Liver (tissue), 9 donors: Measurements from ENCODE around the gene PRR9. TPM values are rescaled to one million over a fixed set of nuclear protein-coding genes. Genes with fewer than 3 reads are reported as not detected.

ENCODE experiments used
- DNase-seq: peaks from one replicate; pipeline ENCODE4 v3.0.0-alpha.2; 2017; ENCODE audit warnings: low spot score
- H3K27ac ChIP-seq, 2 donors: one replicate each; pipeline ENCODE4 v1.7.0; 2013; ENCODE audit warnings: inconsistent platforms in 2 of 2, low read length in 2 of 2, control low read depth in 1 of 2, low read depth in 1 of 2, mild to moderate bottlenecking in 1 of 2
- H3K27me3 ChIP-seq, 4 donors: one replicate each; pipeline versions ENCODE4 v1.6.1 to v1.7.0; 2013; ENCODE audit warnings: low read length in 3 of 4, inconsistent platforms in 1 of 4, mild to moderate bottlenecking in 1 of 4, moderate library complexity in 1 of 4; ENCODE audit not compliant: control insufficient read depth in 4 of 4, insufficient read depth in 4 of 4
- H3K36me3 ChIP-seq, 4 donors: one replicate each; pipeline versions ENCODE4 v1.6.1 to v1.7.0; 2013; ENCODE audit warnings: low read length in 3 of 4, mild to moderate bottlenecking in 3 of 4, low read depth in 1 of 4, moderate library complexity in 1 of 4; ENCODE audit not compliant: control insufficient read depth in 4 of 4, insufficient read depth in 3 of 4
- H3K4me1 ChIP-seq, 4 donors: one replicate each; pipeline versions ENCODE4 v1.6.1 to v1.7.0; 2013; ENCODE audit warnings: low read length in 3 of 4, mild to moderate bottlenecking in 3 of 4, moderate library complexity in 1 of 4; ENCODE audit not compliant: control insufficient read depth in 4 of 4, insufficient read depth in 4 of 4
- H3K4me3 ChIP-seq, 3 donors: one replicate each; pipeline versions ENCODE4 v1.6.1 to v1.7.0; 2013; ENCODE audit warnings: low read length in 3 of 3, control low read depth in 1 of 3, low read depth in 1 of 3, mild to moderate bottlenecking in 1 of 3
- H3K9ac ChIP-seq, 2 donors: one replicate each; pipeline ENCODE4 v1.7.0; 2013; ENCODE audit warnings: low read length in 2 of 2, mild to moderate bottlenecking in 2 of 2, moderate library complexity in 2 of 2, control low read depth in 1 of 2, low read depth in 1 of 2
- H3K9me3 ChIP-seq, 4 donors: one replicate each; pipeline versions ENCODE4 v1.6.1 to v1.7.0; 2013; ENCODE audit warnings: low read length in 3 of 4; ENCODE audit not compliant: control insufficient read depth in 4 of 4
- EGR1 ChIP-seq, 2 donors: IDR thresholded peaks; 2 replicates each; pipeline ENCODE4 v1.6.1; 2016 to 2018; ENCODE audit warnings: antibody characterized with exemption in 2 of 2, low read depth in 2 of 2
- FOXA1 ChIP-seq: IDR thresholded peaks from 2 replicates; pipeline ENCODE4 v1.6.1; 2016; ENCODE audit warnings: antibody characterized with exemption
- GABPA ChIP-seq, 2 donors: IDR thresholded peaks in 1 of 2; conservative IDR thresholded peaks in 1 of 2; 2 replicates each; pipeline ENCODE4 v1.6.1; 2016; ENCODE audit warnings: antibody characterized with exemption in 2 of 2, mild to moderate bottlenecking in 1 of 2, moderate library complexity in 1 of 2
- HNF4A ChIP-seq, 2 donors: conservative IDR thresholded peaks; 2 replicates each; pipeline ENCODE4 v1.6.1; 2016; ENCODE audit warnings: antibody characterized with exemption in 2 of 2, mild to moderate bottlenecking in 2 of 2
- NR2F2 ChIP-seq: IDR thresholded peaks from 2 replicates; pipeline ENCODE4 v1.6.1; 2016; ENCODE audit warnings: antibody characterized with exemption
- SP1 ChIP-seq: IDR thresholded peaks from 2 replicates; pipeline ENCODE4 v1.6.1; 2018; ENCODE audit warnings: antibody characterized with exemption, mild to moderate bottlenecking
- YY1 ChIP-seq: IDR thresholded peaks from 2 replicates; pipeline ENCODE4 v1.6.1; 2016; ENCODE audit warnings: antibody characterized with exemption, mild to moderate bottlenecking
- WGBS: extraction: QIAGEN DNeasy Blood & Tissue Kit; methylation state at CpG from one replicate; pipeline ENCODE4 v1.1.7; 2013; 5-methylcytosine and 5-hydroxymethylcytosine counted together
- polyA plus RNA-seq, 2 donors: library from polyadenylated mRNA; stranded (reverse) in 1 of 2; unstranded in 1 of 2; fragments of 200-250 nt in 1 of 2; fragments of >200 nt in 1 of 2; fragmentation: Nextera tagmentation in 1 of 2; extraction: Ambion mirVana in 1 of 2; gene quantifications; one replicate each; pipeline versions ENCODE4 v1.2.1 to v1.2.3, GENCODE V29; 2013 to 2015
- total RNA-seq, 2 donors: library from RNA; depleted of rRNA; stranded (reverse); fragments of >200 nt; gene quantifications; one replicate each; pipeline ENCODE4 v1.2.3, GENCODE V29; 2014
- TF ChIP-seq, protein P1 (sequence below): fragments of 150-350 bp; IDR thresholded peaks from 2 replicates; pipeline ENCODE4 v1.5.1; 2017; ENCODE audit warnings: improper control_type of control experiment, low read depth, low read length; ENCODE audit not compliant: missing input control
- TF ChIP-seq, protein P2 (sequence below): IDR thresholded peaks from 2 replicates; pipeline ENCODE4 v1.6.1; 2016; ENCODE audit warnings: antibody characterized with exemption
- TF ChIP-seq, protein P3 (sequence below): IDR thresholded peaks from 2 replicates; pipeline ENCODE4 v1.6.1; 2016; ENCODE audit warnings: antibody characterized with exemption, mild to moderate bottlenecking
- donor health status: healthy.
- donor health status: healthy.
- donor health status: healthy.
- donor health status: healthy.
- donor health status: healthy.

PRR9 gene
- total and polyA plus RNA-seq, 4 donors: not detected

DNA sequence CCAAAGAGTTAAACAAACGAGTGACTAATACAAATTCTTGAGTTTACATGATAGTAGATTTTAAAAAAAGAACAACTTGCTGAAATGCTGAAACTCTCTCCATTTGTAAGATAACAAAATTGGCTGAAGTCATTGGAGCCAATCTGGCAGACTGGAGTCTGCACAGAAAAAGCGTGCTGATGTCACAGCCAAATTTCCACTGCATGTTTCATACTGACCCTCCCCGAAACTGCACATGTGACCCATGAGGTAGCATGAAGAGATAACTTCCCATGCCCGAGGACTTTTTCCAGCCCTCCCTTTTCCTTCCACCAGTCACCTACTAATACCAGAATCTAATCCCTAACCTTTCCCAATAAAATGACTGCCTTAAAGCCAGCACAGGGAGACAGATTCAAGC is 15.4 kb upstream of the PRR9 start:
- no peak for DNase-seq
- Histone ChIP-seq H3K4me1 (no peaks in the 10 kb centered on the region), H3K9me3 (no peaks in the 10 kb centered on the region), H3K27ac (no peak overlapping the region), H3K4me3 (no peak overlapping the region), H3K9ac (no peak overlapping the region), H3K27me3 (peaks cover 0 to 3% (median under 1%) of the 10 kb centered on the region in 4 donors), H3K36me3 (no peaks in the 10 kb centered on the region)
- 57% methylated on average over 4 of the region's 4 CpGs for WGBS
- TF ChIP-seq, protein P1, sequence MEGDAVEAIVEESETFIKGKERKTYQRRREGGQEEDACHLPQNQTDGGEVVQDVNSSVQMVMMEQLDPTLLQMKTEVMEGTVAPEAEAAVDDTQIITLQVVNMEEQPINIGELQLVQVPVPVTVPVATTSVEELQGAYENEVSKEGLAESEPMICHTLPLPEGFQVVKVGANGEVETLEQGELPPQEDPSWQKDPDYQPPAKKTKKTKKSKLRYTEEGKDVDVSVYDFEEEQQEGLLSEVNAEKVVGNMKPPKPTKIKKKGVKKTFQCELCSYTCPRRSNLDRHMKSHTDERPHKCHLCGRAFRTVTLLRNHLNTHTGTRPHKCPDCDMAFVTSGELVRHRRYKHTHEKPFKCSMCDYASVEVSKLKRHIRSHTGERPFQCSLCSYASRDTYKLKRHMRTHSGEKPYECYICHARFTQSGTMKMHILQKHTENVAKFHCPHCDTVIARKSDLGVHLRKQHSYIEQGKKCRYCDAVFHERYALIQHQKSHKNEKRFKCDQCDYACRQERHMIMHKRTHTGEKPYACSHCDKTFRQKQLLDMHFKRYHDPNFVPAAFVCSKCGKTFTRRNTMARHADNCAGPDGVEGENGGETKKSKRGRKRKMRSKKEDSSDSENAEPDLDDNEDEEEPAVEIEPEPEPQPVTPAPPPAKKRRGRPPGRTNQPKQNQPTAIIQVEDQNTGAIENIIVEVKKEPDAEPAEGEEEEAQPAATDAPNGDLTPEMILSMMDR: no peak
- no peak for TF ChIP-seq FOXA1
- TF ChIP-seq EGR1 (IDR thresholded peaks at IDR 0.05; ENCODE audit: low read depth in 2 of 2): no peak
- TF ChIP-seq YY1: no peak
- TF ChIP-seq HNF4A (conservative IDR thresholded peaks at IDR 0.05): no peak
- TF ChIP-seq GABPA (IDR thresholded peaks at IDR 0.05 in 1 of 2, conservative IDR thresholded peaks at IDR 0.05 in 1 of 2): no peak

DNA sequence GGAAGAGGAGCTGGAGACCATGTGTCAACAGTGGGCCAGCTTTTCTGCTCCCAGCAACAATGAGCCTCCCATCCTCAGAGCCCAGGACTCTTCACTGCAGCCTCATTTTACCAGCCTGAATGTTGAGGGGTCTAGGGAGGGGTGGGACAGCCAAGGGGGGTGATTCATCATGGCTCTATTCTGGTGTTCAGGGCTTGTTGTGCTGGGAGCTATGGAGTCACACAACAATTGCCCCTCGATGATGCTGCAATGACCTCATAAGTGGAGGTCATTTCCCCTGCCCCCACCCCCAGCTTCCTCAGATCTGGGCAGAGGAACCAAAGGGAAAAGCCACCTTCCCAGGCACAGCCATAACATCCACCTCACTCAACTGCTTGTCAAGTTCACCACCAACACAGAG is 14.3 kb upstream of the PRR9 start, which contains the start of gene LELP1:
LELP1 (plus strand) TSS at position 301 of the 400 bp plus-strand sequence. CDS start 1,278 bp downstream, outside the sequence.
- H3K4me1 ChIP-seq: no peaks in the 10 kb centered on the region
- no peak within 1 kb of the TSS for H3K4me3 ChIP-seq
- 59% methylated on average over 1 of the region's 1 CpG for WGBS
- no peaks in the 10 kb centered on the region for H3K9me3 ChIP-seq
- no peak within 1 kb of the TSS for H3K9ac ChIP-seq
- no peaks in the 10 kb centered on the region for H3K36me3 ChIP-seq
- no peak within 1 kb of the TSS for H3K27ac ChIP-seq
- peaks cover 0 to 6% (median 1%) of the 10 kb centered on the region in 4 donors for H3K27me3 ChIP-seq
- TF ChIP-seq SP1 (no peak), NR2F2 (no peak), FOXA1 (no peak)
- TF ChIP-seq, protein P2, sequence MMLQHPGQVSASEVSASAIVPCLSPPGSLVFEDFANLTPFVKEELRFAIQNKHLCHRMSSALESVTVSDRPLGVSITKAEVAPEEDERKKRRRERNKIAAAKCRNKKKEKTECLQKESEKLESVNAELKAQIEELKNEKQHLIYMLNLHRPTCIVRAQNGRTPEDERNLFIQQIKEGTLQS: no peak
- no peak for DNase-seq

DNA sequence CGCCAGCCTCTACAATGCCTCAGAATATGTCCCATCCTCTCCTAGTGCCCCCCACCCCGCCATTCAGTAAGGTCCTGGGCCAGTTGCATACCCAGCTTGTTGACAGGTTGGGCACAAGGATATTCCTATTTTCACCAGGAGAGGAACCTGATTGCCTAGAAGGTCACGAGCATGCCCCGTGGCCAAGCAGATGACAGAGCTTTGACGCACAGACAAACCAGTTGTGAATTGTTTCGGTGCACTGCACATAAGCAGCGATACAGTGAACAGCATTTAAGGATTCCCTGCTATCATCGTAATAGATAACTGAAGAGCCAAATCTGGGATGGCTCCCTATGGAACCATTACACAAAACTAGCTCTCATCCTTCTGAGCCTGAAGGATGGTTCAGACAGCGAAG is 10.8 kb upstream of the PRR9 start:
- H3K9me3 ChIP-seq: no peaks in the 10 kb centered on the region
- H3K27me3 ChIP-seq: peaks cover 0 to 6% (median 0%) of the 10 kb centered on the region in 4 donors
- H3K9ac ChIP-seq: no peak overlapping the region
- no peaks in the 10 kb centered on the region for H3K4me1 ChIP-seq
- WGBS: 82% methylated on average over 9 of the region's 9 CpGs
- H3K27ac ChIP-seq: no peak overlapping the region
- no peak overlapping the region for H3K4me3 ChIP-seq
- no peak for DNase-seq
- H3K36me3 ChIP-seq: no peaks in the 10 kb centered on the region
- no peak for TF ChIP-seq SP1
- TF ChIP-seq, protein P3, sequence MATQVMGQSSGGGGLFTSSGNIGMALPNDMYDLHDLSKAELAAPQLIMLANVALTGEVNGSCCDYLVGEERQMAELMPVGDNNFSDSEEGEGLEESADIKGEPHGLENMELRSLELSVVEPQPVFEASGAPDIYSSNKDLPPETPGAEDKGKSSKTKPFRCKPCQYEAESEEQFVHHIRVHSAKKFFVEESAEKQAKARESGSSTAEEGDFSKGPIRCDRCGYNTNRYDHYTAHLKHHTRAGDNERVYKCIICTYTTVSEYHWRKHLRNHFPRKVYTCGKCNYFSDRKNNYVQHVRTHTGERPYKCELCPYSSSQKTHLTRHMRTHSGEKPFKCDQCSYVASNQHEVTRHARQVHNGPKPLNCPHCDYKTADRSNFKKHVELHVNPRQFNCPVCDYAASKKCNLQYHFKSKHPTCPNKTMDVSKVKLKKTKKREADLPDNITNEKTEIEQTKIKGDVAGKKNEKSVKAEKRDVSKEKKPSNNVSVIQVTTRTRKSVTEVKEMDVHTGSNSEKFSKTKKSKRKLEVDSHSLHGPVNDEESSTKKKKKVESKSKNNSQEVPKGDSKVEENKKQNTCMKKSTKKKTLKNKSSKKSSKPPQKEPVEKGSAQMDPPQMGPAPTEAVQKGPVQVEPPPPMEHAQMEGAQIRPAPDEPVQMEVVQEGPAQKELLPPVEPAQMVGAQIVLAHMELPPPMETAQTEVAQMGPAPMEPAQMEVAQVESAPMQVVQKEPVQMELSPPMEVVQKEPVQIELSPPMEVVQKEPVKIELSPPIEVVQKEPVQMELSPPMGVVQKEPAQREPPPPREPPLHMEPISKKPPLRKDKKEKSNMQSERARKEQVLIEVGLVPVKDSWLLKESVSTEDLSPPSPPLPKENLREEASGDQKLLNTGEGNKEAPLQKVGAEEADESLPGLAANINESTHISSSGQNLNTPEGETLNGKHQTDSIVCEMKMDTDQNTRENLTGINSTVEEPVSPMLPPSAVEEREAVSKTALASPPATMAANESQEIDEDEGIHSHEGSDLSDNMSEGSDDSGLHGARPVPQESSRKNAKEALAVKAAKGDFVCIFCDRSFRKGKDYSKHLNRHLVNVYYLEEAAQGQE: no peak
